ENCODE measurements around the gene FAF1. TPM values are rescaled to one million over a fixed set of nuclear protein-coding genes. Genes with fewer than 3 reads are reported as not detected.

The FAF1 gene
- total RNA-seq, 4 donors from 2014 or later, result 25.1 to 55.7 (median 38.8) TPM

DNA sequence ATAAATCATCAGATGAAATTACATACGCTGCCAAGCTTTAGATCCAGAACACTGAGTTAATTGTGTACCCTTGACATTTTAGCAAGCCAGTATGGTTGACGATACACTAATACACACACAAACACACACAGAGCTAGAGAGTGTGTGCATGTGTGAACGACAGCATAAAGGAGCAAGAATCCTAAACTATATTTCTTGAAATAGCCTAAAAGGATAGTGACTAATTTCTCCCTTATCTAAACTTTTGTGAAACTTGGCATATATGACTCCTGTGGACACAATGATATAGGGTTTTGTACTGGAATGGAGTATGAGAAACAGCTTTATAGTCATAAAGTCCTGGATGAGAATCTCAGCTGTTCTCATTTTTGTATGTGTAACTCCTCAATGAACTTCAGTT is 471.7 kb downstream of the FAF1 start:
- Histone ChIP-seq H3K27ac (no peak overlapping the region), H3K4me1 (no peaks in the 10 kb centered on the region), H3K36me3 (peaks cover 0 to 60% (median 0%) of the 10 kb centered on the region in 3 donors), H3K27me3 (no peaks in the 10 kb centered on the region), H3K9me3 (no peaks in the 10 kb centered on the region), H3K4me3 (no peak overlapping the region)
- WGBS, 2 donors, result 48 to 50% methylated on average over 3 of the region's 3 CpGs
- TF ChIP-seq POLR2A (IDR thresholded peaks at IDR 0.05), result no peak
- TF ChIP-seq, protein P1, sequence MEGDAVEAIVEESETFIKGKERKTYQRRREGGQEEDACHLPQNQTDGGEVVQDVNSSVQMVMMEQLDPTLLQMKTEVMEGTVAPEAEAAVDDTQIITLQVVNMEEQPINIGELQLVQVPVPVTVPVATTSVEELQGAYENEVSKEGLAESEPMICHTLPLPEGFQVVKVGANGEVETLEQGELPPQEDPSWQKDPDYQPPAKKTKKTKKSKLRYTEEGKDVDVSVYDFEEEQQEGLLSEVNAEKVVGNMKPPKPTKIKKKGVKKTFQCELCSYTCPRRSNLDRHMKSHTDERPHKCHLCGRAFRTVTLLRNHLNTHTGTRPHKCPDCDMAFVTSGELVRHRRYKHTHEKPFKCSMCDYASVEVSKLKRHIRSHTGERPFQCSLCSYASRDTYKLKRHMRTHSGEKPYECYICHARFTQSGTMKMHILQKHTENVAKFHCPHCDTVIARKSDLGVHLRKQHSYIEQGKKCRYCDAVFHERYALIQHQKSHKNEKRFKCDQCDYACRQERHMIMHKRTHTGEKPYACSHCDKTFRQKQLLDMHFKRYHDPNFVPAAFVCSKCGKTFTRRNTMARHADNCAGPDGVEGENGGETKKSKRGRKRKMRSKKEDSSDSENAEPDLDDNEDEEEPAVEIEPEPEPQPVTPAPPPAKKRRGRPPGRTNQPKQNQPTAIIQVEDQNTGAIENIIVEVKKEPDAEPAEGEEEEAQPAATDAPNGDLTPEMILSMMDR (IDR thresholded peaks at IDR 0.05), result no peak
- no peak for TF ChIP-seq EP300 (IDR thresholded peaks at IDR 0.05)
- no peak for DNase-seq (ENCODE audit: low spot score in 2 of 2)

DNA sequence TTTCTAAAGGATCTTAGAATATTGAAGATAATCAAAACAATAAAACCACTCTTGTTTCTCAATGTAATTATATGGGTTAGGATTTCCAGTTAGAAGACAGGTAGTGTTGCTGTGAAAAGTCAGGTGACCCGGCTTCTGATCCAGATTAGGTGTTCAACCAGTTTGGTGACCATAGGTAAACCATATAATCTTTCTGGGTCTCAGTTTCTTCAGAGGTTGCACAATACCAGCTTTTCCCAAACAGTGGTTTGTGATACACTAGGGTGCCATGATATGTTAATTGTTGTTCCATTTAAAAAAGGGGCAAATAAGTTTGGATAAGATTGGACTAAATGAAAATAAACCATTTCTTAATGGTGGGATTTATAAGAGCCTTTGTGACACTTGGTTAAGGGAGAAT is 472.3 kb downstream of the FAF1 start:
- peaks cover 0 to 60% (median 0%) of the 10 kb centered on the region in 3 donors for H3K36me3 ChIP-seq
- 92 to 100% methylated on average over 1 of the region's 1 CpG for WGBS, 2 donors

DNA sequence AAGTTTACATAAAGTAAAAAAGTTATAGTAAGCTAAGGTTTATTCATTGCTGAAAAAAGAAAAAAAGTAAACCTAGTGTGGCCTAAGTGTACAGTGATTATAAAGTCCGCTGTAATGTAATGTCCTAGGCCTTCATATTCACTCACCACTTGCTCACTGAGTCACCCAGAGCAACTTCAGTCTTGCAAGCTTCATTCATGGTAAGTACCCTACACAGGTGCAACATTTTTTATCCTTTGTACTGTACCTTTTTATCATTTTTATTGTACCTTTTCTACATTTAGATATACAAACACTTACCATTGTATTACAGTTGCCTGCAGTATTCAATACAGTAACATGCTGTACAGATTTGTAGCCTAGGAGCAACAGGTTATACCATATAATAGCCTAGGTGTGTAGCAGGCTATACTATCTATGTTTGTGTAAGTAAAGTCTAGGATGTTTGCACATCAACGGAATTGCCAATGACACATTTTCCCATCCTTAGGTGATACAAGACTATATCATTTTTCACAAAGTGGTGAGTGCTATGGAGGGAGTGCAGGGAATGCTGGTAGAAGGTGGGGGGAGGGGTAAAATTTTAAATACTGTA is 478.8 kb downstream of the FAF1 start:
- no peak for DNase-seq (ENCODE audit: low spot score in 2 of 2)
- Histone ChIP-seq H3K9me3 (no peaks in the 10 kb centered on the region), H3K27me3 (no peaks in the 10 kb centered on the region), H3K27ac (no peak overlapping the region), H3K36me3 (peaks cover 0 to 15% (median 0%) of the 10 kb centered on the region in 3 donors), H3K4me3 (no peak overlapping the region), H3K4me1 (no peaks in the 10 kb centered on the region)
- TF ChIP-seq EP300 (IDR thresholded peaks at IDR 0.05) (no peak), POLR2A (IDR thresholded peaks at IDR 0.05) (no peak)
- TF ChIP-seq, protein P1 (IDR thresholded peaks at IDR 0.05), result no peak
- WGBS, 2 donors, result 93 to 98% methylated on average over 2 of the region's 2 CpGs

More for the DNA sequence above, 472.3 kb downstream of the FAF1 start:
- Histone ChIP-seq H3K4me1 (no peaks in the 10 kb centered on the region), H3K4me3 (no peak overlapping the region), H3K9me3 (no peaks in the 10 kb centered on the region), H3K27ac (no peak overlapping the region), H3K27me3 (no peaks in the 10 kb centered on the region)
- TF ChIP-seq POLR2A (IDR thresholded peaks at IDR 0.05) (no peak), EP300 (IDR thresholded peaks at IDR 0.05) (no peak)
- TF ChIP-seq, protein P1 (IDR thresholded peaks at IDR 0.05), result no peak
- DNase-seq (ENCODE audit: low spot score in 2 of 2), result no peak

DNA sequence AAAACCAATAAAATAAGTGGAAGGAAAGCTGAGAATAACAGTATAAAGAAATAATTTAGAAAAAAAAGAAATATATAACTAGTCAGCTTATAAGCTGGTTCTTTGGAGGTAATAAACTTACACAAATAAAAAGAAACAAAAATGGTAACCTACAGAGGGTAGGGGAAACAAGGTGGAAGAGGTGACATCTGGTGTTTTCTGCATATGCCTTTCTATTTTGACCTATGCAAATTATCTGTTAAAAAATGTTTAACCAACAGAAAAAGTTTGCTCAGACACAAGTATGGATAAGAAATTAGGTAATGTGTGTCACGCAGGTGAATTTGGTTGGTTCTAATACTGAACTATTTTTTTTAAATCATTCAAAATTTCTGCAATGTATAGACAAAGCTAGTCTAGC is 483.3 kb downstream of the FAF1 start:
- 88 to 100% methylated on average over 1 of the region's 1 CpG for WGBS, 2 donors
- Histone ChIP-seq H3K36me3 (peaks cover 0 to 31% (median 0%) of the 10 kb centered on the region in 3 donors), H3K4me1 (no peaks in the 10 kb centered on the region), H3K4me3 (no peak overlapping the region), H3K27me3 (no peaks in the 10 kb centered on the region), H3K27ac (no peak overlapping the region), H3K9me3 (no peaks in the 10 kb centered on the region)
- TF ChIP-seq, protein P1 (IDR thresholded peaks at IDR 0.05), result no peak
- TF ChIP-seq POLR2A (IDR thresholded peaks at IDR 0.05) (no peak), EP300 (IDR thresholded peaks at IDR 0.05) (no peak)
- DNase-seq (ENCODE audit: low spot score in 2 of 2), result no peak

DNA sequence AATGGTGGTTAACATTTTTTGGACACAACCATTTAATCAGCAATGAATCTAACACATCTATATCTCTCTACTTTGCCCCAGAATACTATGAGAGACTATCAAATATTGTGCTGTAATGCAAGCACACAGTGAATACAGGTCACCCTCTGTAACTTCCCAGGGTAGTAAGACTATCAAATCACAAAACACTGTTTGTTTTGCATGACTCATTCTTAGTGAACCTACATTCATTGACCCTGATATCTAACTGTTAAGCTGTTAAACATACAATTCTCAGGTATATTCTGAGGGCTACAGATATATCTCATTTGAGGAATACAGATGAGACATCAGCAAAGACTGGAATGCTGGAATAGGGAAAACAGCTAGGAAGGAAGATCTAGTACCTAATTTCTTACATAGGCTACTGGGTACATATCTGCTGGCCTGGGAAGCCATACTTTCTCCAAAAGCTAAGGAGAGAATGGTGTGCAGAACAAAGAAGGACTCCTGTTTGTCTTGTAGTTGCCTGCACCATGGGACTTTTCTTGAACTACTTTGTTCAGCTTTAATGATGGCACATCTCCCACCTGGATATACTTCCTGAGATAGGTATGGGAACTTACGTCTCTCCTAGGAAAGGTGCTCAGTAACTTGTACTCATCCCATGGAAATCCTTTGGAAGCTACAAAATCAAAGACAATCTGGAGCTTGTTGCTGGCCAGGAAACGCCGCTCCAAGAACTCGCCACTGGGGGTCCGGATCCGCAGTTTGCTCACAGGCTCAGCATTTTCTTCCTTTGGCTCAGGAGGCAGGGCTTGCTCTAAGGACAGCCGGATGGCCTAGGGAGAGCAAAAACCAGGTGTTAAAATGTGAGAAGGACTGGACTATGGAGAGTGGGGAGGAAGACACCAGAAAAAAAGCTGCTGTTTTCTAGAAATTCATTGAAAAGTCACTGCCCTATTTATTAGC is 484.9 kb downstream of the FAF1 start:
- Histone ChIP-seq H3K27ac (no peak overlapping the region), H3K36me3 (peaks cover 0 to 41% (median 0%) of the 10 kb centered on the region in 3 donors)
- 88 to 89% methylated on average over 7 of the region's 7 CpGs for WGBS, 2 donors

More for the DNA sequence above, 484.9 kb downstream of the FAF1 start:
- TF ChIP-seq, protein P1 (IDR thresholded peaks at IDR 0.05), result no peak
- TF ChIP-seq POLR2A (IDR thresholded peaks at IDR 0.05), result no peak
- no peak for TF ChIP-seq EP300 (IDR thresholded peaks at IDR 0.05)
- DNase-seq (ENCODE audit: low spot score in 2 of 2), result no peak
- Histone ChIP-seq H3K27me3 (no peaks in the 10 kb centered on the region), H3K4me3 (no peak overlapping the region), H3K9me3 (no peaks in the 10 kb centered on the region), H3K4me1 (no peaks in the 10 kb centered on the region)

Measured in tibial nerve (tissue), 4 donors.